Measurements from ENCODE around the gene SLC49A4. TPM values are rescaled to one million over a fixed set of nuclear protein-coding genes. Genes with fewer than 3 reads are reported as not detected.

SLC49A4 gene
- total and polyA plus RNA-seq, 2 of the 13 experiments (the other 11 are each of a cell fraction or from before 2014, with no cell fraction given): 6.5 to 16.3 TPM

DNA sequence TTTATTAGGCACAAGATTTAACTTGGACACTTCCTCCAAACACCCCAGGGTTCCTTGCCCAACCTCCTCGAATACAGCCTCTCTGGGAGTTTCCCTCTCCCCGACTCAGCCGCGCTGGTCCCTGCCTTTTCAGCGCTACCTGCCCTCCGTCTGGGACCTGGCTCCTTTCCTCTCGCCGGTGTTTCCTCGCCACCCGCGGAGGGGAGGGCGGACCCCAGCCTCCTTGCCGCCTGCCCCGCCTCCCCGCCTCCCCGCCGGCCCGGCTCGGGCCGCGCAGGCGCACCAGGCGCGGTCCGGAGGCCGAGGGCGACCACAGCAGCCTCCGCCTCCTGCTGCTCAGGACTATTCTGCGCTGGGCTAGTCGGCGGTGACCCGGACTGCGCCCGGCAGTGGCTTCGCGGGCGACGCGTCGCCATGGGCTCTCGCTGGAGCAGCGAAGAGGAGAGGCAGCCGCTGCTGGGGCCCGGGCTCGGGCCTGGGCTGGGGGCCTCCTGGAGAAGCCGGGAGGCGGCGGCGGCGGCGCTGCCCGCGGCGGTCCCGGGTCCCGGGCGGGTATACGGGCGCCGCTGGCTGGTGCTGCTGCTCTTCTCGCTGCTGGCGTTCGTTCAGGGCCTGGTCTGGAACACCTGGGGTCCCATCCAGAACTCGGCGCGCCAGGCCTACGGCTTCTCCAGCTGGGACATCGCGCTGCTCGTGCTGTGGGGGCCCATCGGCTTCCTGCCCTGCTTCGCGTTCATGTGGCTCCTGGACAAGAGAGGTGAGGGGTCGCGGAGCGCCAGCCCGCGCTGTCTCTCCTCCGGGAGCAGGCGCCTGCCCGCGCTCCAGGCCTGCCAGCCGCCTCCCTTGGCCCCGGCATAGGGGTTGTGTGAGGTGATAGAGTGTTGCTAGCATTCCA is at the start of gene SLC49A4 (continued):
- TF ChIP-seq BRD4 (CRISPR knock-in tag; IDR thresholded peaks at IDR 0.05): peak; percentile 54; the same call in 1 of the 2 replicates
- TF ChIP-seq ZNF883 (CRISPR knock-in tag; IDR thresholded peaks at IDR 0.05; ENCODE audit: not compliant biosample characterization): peak; percentile 18
- TF ChIP-seq ATF1 (CRISPR knock-in tag; IDR thresholded peaks at IDR 0.05): no peak
- peak; percentile 48; the same call in 1 of the 2 replicates for TF ChIP-seq KDM2A (CRISPR knock-in tag; IDR thresholded peaks at IDR 0.05; ENCODE audit: borderline replicate concordance, low read depth)
- no peak for TF ChIP-seq ZNF329 (CRISPR knock-in tag; IDR thresholded peaks at IDR 0.05; ENCODE audit: low read depth)
- peak; percentile 73 for TF ChIP-seq HOXA3 (CRISPR knock-in tag; IDR thresholded peaks at IDR 0.05)
- no peak for TF ChIP-seq ZEB1 (IDR thresholded peaks at IDR 0.05; ENCODE audit: insufficient replicate concordance, low read depth)
- no peak for TF ChIP-seq ZNF432 (CRISPR knock-in tag; IDR thresholded peaks at IDR 0.05; ENCODE audit: borderline replicate concordance)
- no peak for TF ChIP-seq ZNF713 (CRISPR knock-in tag; IDR thresholded peaks at IDR 0.05)
- no peak for TF ChIP-seq ZFP36L2 (CRISPR knock-in tag; IDR thresholded peaks at IDR 0.05)
- no peak for TF ChIP-seq ATF7 (IDR thresholded peaks at IDR 0.05)
- TF ChIP-seq ATF7 (CRISPR knock-in tag; IDR thresholded peaks at IDR 0.05): no peak
- TF ChIP-seq, protein P1, sequence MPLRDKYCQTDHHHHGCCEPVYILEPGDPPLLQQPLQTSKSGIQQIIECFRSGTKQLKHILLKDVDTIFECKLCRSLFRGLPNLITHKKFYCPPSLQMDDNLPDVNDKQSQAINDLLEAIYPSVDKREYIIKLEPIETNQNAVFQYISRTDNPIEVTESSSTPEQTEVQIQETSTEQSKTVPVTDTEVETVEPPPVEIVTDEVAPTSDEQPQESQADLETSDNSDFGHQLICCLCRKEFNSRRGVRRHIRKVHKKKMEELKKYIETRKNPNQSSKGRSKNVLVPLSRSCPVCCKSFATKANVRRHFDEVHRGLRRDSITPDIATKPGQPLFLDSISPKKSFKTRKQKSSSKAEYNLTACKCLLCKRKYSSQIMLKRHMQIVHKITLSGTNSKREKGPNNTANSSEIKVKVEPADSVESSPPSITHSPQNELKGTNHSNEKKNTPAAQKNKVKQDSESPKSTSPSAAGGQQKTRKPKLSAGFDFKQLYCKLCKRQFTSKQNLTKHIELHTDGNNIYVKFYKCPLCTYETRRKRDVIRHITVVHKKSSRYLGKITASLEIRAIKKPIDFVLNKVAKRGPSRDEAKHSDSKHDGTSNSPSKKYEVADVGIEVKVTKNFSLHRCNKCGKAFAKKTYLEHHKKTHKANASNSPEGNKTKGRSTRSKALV (CRISPR knock-in tag; IDR thresholded peaks at IDR 0.05): peak; percentile 91
- TF ChIP-seq ZBTB7A (CRISPR knock-in tag; IDR thresholded peaks at IDR 0.05): peak; percentile 59; the same call in 1 of the 2 replicates
- no peak for TF ChIP-seq ZNF546 (CRISPR knock-in tag; conservative IDR thresholded peaks at IDR 0.05)
- TF ChIP-seq, protein P2, sequence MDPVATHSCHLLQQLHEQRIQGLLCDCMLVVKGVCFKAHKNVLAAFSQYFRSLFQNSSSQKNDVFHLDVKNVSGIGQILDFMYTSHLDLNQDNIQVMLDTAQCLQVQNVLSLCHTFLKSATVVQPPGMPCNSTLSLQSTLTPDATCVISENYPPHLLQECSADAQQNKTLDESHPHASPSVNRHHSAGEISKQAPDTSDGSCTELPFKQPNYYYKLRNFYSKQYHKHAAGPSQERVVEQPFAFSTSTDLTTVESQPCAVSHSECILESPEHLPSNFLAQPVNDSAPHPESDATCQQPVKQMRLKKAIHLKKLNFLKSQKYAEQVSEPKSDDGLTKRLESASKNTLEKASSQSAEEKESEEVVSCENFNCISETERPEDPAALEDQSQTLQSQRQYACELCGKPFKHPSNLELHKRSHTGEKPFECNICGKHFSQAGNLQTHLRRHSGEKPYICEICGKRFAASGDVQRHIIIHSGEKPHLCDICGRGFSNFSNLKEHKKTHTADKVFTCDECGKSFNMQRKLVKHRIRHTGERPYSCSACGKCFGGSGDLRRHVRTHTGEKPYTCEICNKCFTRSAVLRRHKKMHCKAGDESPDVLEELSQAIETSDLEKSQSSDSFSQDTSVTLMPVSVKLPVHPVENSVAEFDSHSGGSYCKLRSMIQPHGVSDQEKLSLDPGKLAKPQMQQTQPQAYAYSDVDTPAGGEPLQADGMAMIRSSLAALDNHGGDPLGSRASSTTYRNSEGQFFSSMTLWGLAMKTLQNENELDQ (CRISPR knock-in tag; IDR thresholded peaks at IDR 0.05; ENCODE audit: borderline replicate concordance): no peak
- TF ChIP-seq ISL2 (CRISPR knock-in tag; IDR thresholded peaks at IDR 0.05): peak; percentile 34; the same call in 1 of the 2 replicates
- peak; percentile 64 for TF ChIP-seq DR1 (CRISPR knock-in tag; IDR thresholded peaks at IDR 0.05)
- TF ChIP-seq, protein P3, sequence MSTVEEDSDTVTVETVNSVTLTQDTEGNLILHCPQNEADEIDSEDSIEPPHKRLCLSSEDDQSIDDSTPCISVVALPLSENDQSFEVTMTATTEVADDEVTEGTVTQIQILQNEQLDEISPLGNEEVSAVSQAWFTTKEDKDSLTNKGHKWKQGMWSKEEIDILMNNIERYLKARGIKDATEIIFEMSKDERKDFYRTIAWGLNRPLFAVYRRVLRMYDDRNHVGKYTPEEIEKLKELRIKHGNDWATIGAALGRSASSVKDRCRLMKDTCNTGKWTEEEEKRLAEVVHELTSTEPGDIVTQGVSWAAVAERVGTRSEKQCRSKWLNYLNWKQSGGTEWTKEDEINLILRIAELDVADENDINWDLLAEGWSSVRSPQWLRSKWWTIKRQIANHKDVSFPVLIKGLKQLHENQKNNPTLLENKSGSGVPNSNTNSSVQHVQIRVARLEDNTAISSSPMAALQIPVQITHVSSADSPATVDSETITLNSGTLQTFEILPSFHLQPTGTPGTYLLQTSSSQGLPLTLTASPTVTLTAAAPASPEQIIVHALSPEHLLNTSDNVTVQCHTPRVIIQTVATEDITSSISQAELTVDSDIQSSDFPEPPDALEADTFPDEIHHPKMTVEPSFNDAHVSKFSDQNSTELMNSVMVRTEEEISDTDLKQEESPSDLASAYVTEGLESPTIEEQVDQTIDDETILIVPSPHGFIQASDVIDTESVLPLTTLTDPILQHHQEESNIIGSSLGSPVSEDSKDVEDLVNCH (CRISPR knock-in tag; IDR thresholded peaks at IDR 0.05): no peak
- TF ChIP-seq SRSF9 (IDR thresholded peaks at IDR 0.05; ENCODE audit: borderline replicate concordance, insufficient read depth, low read depth, low read length, poor library complexity, severe bottlenecking): no peak
- 0 out of 2 replicates have a peak, but pooled peaks have one; percentile 51 for TF ChIP-seq ISX (CRISPR knock-in tag; conservative IDR thresholded peaks at IDR 0.05)
- peak; percentile 46; the same call in 1 of the 2 replicates for TF ChIP-seq ZNF33B (CRISPR knock-in tag; IDR thresholded peaks at IDR 0.05)
- TF ChIP-seq EEA1 (CRISPR knock-in tag; IDR thresholded peaks at IDR 0.05; ENCODE audit: borderline replicate concordance): no peak
- no peak for TF ChIP-seq ZNF44 (CRISPR knock-in tag; IDR thresholded peaks at IDR 0.05)

Measured in HepG2 (cell line).